Right lung (tissue), 5 donors: ENCODE data around the gene CDK11A. TPM values are rescaled to one million over a fixed set of nuclear protein-coding genes. Genes with fewer than 3 reads are reported as not detected.
"Not testable (repeated sequence)": the region's sequence is repeated elsewhere in the genome, so short reads cannot be mapped to it uniquely, and the experiment has no call there.

Source experiments
- DNase-seq, 2 donors: peaks; one replicate each; pipeline ENCODE4 v3.0.0-alpha.2; 2013
- polyA plus RNA-seq, 5 donors: library from polyadenylated mRNA; unstranded; fragments of 120-200 nt; gene quantifications; one replicate each; pipeline versions ENCODE4 v1.2.1 to v1.2.3, GENCODE V29; 2013; ENCODE audit warnings: inconsistent platforms in 1 of 5, low replicate concordance in 1 of 5; ENCODE audit not compliant: insufficient read length in 5 of 5, insufficient read depth in 1 of 5

Gene CDK11A
- polyA plus RNA-seq, 5 donors: 25.9 to 45.0 (median 40.5) TPM

GRCh38 chr1:1687846-1688245, 36.3 kb downstream of the CDK11A start:
- DNase-seq: no peak

- DNase-seq: no peak
Observed at GRCh38 chr1:1684031-1684681, 40.0 kb downstream of the CDK11A start.

- no peak for DNase-seq
Observed at GRCh38 chr1:1683104-1683905, 40.9 kb downstream of the CDK11A start.

- DNase-seq: no peak
Observed at GRCh38 chr1:1680912-1681273, 43.3 kb downstream of the CDK11A start.

- DNase-seq: no peak
Observed at GRCh38 chr1:1680031-1680911, 43.9 kb downstream of the CDK11A start.

- no peak for DNase-seq
Observed at GRCh38 chr1:1678581-1679380, 45.4 kb downstream of the CDK11A start.

GRCh38 chr1:1677718-1678580, 46.2 kb downstream of the CDK11A start:
- DNase-seq: no peak

- not testable (repeated sequence) for DNase-seq
Observed at GRCh38 chr1:1676087-1676486, 48.1 kb downstream of the CDK11A start.

- DNase-seq: not testable (repeated sequence)
Observed at GRCh38 chr1:1675218-1675617, 48.9 kb downstream of the CDK11A start.

GRCh38 chr1:1674806-1675205, 49.4 kb downstream of the CDK11A start:
- DNase-seq: not testable (repeated sequence)

GRCh38 chr1:1672181-1672965, 51.8 kb downstream of the CDK11A start:
- no peak for DNase-seq

GRCh38 chr1:1671365-1672119, 52.6 kb downstream of the CDK11A start:
- no peak for DNase-seq

GRCh38 chr1:1670866-1671265, 53.3 kb downstream of the CDK11A start:
- DNase-seq: no peak

- DNase-seq: no peak
Observed at GRCh38 chr1:1669468-1670440, 54.4 kb downstream of the CDK11A start.

GRCh38 chr1:1666526-1666925, 57.6 kb downstream of the CDK11A start:
- no peak for DNase-seq

GRCh38 chr1:1665815-1666251, 58.3 kb downstream of the CDK11A start:
- no peak for DNase-seq
